ENCODE data around the gene NXN. TPM values are rescaled to one million over a fixed set of nuclear protein-coding genes. Genes with fewer than 3 reads are reported as not detected.

Gene NXN
- total RNA-seq, 1 experiment from 2014 or later = 57.3 TPM

- no peak overlapping the region for H3K4me3 Mint-ChIP-seq (ENCODE audit: unreplicated experiment)
- no TSS peak for BruUV-seq (replicated peaks)
- DNase-seq (ENCODE audit: unreplicated experiment) = no peak
- no peak for TF ChIP-seq CTCF (IDR thresholded peaks at IDR 0.05; ENCODE audit: unreplicated experiment)
- H3K27me3 Mint-ChIP-seq (ENCODE audit: insufficient read depth, unreplicated experiment) = no peaks in the 10 kb centered on the region
- ChIA-PET CTCF (interaction anchor here (0.6 to 1.5 kb wide), 2 partner anchors 9 to 168 kb away, joined by 3 to 4 read pairs; no protein-coding TSS in a partner anchor), POLR2A (no interaction called here)
- H3K36me3 Mint-ChIP-seq (ENCODE audit: insufficient read depth, unreplicated experiment) = peaks cover 21% of the 10 kb centered on the region
- H3K27ac Mint-ChIP-seq (ENCODE audit: low read depth, unreplicated experiment) = no peak overlapping the region
- intact Hi-C loops (cut with micrococcal nuclease) = no loop called here
- no peaks in the 10 kb centered on the region for H3K4me1 Mint-ChIP-seq (ENCODE audit: insufficient read depth, unreplicated experiment)
- H3K9me3 Mint-ChIP-seq (ENCODE audit: unreplicated experiment) = no peaks in the 10 kb centered on the region
Observed at GRCh38 chr17:804541-805435, 174.8 kb downstream of the NXN start.

- Mint-ChIP-seq H3K36me3 (ENCODE audit: insufficient read depth, unreplicated experiment) (peaks cover 28% of the 10 kb centered on the region), H3K27me3 (ENCODE audit: insufficient read depth, unreplicated experiment) (no peaks in the 10 kb centered on the region), H3K9me3 (ENCODE audit: unreplicated experiment) (no peaks in the 10 kb centered on the region), H3K4me3 (ENCODE audit: unreplicated experiment) (no peak overlapping the region), H3K27ac (ENCODE audit: low read depth, unreplicated experiment) (no peak overlapping the region), H3K4me1 (ENCODE audit: insufficient read depth, unreplicated experiment) (no peaks in the 10 kb centered on the region)
- TF ChIP-seq CTCF (IDR thresholded peaks at IDR 0.05; ENCODE audit: unreplicated experiment) = no peak
- CTCF ChIA-PET = interaction anchor here (1.5 kb wide), 1 partner anchor 7 kb away, joined by 4 read pairs; no protein-coding TSS in a partner anchor
- POLR2A ChIA-PET = no interaction called here
- intact Hi-C loops (cut with micrococcal nuclease) = no loop called here
- BruUV-seq (replicated peaks) = no TSS peak
- DNase-seq (ENCODE audit: unreplicated experiment) = no peak
Observed at GRCh38 chr17:802901-803881, 176.4 kb downstream of the NXN start.

GRCh38 chr17:802481-802880, 177.1 kb downstream of the NXN start:
- BruUV-seq (replicated peaks) = no TSS peak
- CTCF ChIA-PET = interaction anchor here (1.3 kb wide), 1 partner anchor 179 kb away, joined by 7 read pairs; no protein-coding TSS in a partner anchor

More at GRCh38 chr17:802481-802880, 177.1 kb downstream of the NXN start:
- H3K4me3 Mint-ChIP-seq (ENCODE audit: unreplicated experiment) = no peak overlapping the region
- H3K27me3 Mint-ChIP-seq (ENCODE audit: insufficient read depth, unreplicated experiment) = no peaks in the 10 kb centered on the region
- H3K4me1 Mint-ChIP-seq (ENCODE audit: insufficient read depth, unreplicated experiment) = no peaks in the 10 kb centered on the region
- DNase-seq (ENCODE audit: unreplicated experiment) = no peak
- intact Hi-C loops (cut with micrococcal nuclease) = no loop called here
- no peak overlapping the region for H3K27ac Mint-ChIP-seq (ENCODE audit: low read depth, unreplicated experiment)
- no peak for TF ChIP-seq CTCF (IDR thresholded peaks at IDR 0.05; ENCODE audit: unreplicated experiment)
- no peaks in the 10 kb centered on the region for H3K9me3 Mint-ChIP-seq (ENCODE audit: unreplicated experiment)
- peaks cover 28% of the 10 kb centered on the region for H3K36me3 Mint-ChIP-seq (ENCODE audit: insufficient read depth, unreplicated experiment)
- POLR2A ChIA-PET = no interaction called here
